Retina (tissue), 1 donor: ENCODE results near the gene BMF.

Experiments used
- DNase-seq: peaks from one replicate; pipeline ENCODE4 v3.0.0-alpha.2; 2016

Gene BMF

GRCh38 chr15:40100947-40101905 lies 7.5 kb downstream of the BMF start:
- DNase-seq, result no peak

- DNase-seq, result no peak
These were observed 8.3 kb downstream of the BMF start for GRCh38 chr15:40100123-40100946.

- DNase-seq, result peak; percentile 51
These were observed 10.0 kb downstream of the BMF start for GRCh38 chr15:40098489-40099261.

GRCh38 chr15:40097968-40098476 lies 10.7 kb downstream of the BMF start:
- no peak for DNase-seq

- DNase-seq, result no peak
These were observed 11.3 kb downstream of the BMF start for GRCh38 chr15:40097096-40097967.

- no peak for DNase-seq
These were observed 12.4 kb downstream of the BMF start for GRCh38 chr15:40096094-40096891.

- no peak for DNase-seq
These were observed 13.1 kb downstream of the BMF start for GRCh38 chr15:40095371-40096093.

GRCh38 chr15:40094156-40094555 lies 14.5 kb downstream of the BMF start:
- DNase-seq, result no peak

GRCh38 chr15:40092979-40093869 lies 15.5 kb downstream of the BMF start:
- DNase-seq, result peak; percentile 49

- DNase-seq, result peak; percentile 73
These were observed 16.3 kb downstream of the BMF start for GRCh38 chr15:40092256-40092978.

- DNase-seq, result no peak
These were observed 16.8 kb downstream of the BMF start for GRCh38 chr15:40091861-40092255.

- no peak for DNase-seq
These were observed 17.8 kb downstream of the BMF start for GRCh38 chr15:40090774-40091455.

GRCh38 chr15:40088929-40089755 lies 19.5 kb downstream of the BMF start:
- no peak for DNase-seq

GRCh38 chr15:40087991-40088928 lies 20.4 kb downstream of the BMF start:
- DNase-seq, result peak; percentile 51

- DNase-seq, result no peak
These were observed 21.4 kb downstream of the BMF start for GRCh38 chr15:40087068-40087810.
